ENCODE data around the gene TMEM120B. TPM values are rescaled to one million over a fixed set of nuclear protein-coding genes. Genes with fewer than 3 reads are reported as not detected.

Gene TMEM120B
- total and polyA plus RNA-seq, 2 of the 13 experiments (the other 11 are each of a cell fraction or from before 2014, with no cell fraction given): 7.1 to 12.9 TPM

- TF ChIP-seq, protein P1, sequence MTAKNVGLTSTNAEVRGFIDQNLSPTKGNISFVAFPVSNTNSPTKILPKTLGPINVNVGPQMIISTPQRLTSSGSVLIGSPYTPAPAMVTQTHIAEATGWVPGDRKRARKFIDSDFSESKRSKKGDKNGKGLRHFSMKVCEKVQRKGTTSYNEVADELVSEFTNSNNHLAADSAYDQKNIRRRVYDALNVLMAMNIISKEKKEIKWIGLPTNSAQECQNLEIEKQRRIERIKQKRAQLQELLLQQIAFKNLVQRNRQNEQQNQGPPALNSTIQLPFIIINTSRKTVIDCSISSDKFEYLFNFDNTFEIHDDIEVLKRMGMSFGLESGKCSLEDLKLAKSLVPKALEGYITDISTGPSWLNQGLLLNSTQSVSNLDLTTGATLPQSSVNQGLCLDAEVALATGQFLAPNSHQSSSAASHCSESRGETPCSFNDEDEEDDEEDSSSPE (CRISPR knock-in tag; IDR thresholded peaks at IDR 0.05): peak; percentile 66
- no peak for TF ChIP-seq EHMT2 (IDR thresholded peaks at IDR 0.05; ENCODE audit: borderline replicate concordance, low read depth, low read length)
- peak; percentile 92 for TF ChIP-seq ZBED4 (CRISPR knock-in tag; IDR thresholded peaks at IDR 0.05; ENCODE audit: borderline replicate concordance)
- TF ChIP-seq ZNF557 (CRISPR knock-in tag; IDR thresholded peaks at IDR 0.05): no peak
- TF ChIP-seq DPF2 (CRISPR knock-in tag; IDR thresholded peaks at IDR 0.05; ENCODE audit: borderline replicate concordance, low read depth): no peak
- TF ChIP-seq ZNF20 (CRISPR knock-in tag; IDR thresholded peaks at IDR 0.05): no peak
- TF ChIP-seq MIER2 (CRISPR knock-in tag; IDR thresholded peaks at IDR 0.05): peak; percentile 36; the same call in 1 of the 2 replicates
- TF ChIP-seq YY1 (IDR thresholded peaks at IDR 0.05; ENCODE audit: insufficient read depth, insufficient replicate concordance, low read depth, low read length): peak; percentile 70
- TF ChIP-seq ZNF33B (CRISPR knock-in tag; IDR thresholded peaks at IDR 0.05): peak; percentile 92; the same call in 1 of the 2 replicates
- peak; percentile 10 for TF ChIP-seq SRSF1 (optimal IDR thresholded peaks at IDR 0.05; ENCODE audit: low read depth, low read length)
- TF ChIP-seq ZBTB20 (CRISPR knock-in tag; IDR thresholded peaks at IDR 0.05; ENCODE audit: borderline replicate concordance, low read depth): peak; percentile 78
- TF ChIP-seq ZNF841 (CRISPR knock-in tag; IDR thresholded peaks at IDR 0.05; ENCODE audit: borderline replicate concordance): no peak
- TF ChIP-seq JUND (CRISPR knock-in tag; IDR thresholded peaks at IDR 0.05): peak; percentile 22; the same call in 1 of the 2 replicates
- TF ChIP-seq ZNF615 (CRISPR knock-in tag; IDR thresholded peaks at IDR 0.05; ENCODE audit: borderline replicate concordance): no peak
- no peak; the same call in 1 of the 2 replicates for TF ChIP-seq SNAPC4 (CRISPR knock-in tag; IDR thresholded peaks at IDR 0.05)
- peak; percentile 61; the same call in 1 of the 2 replicates for TF ChIP-seq IRF2 (CRISPR knock-in tag; IDR thresholded peaks at IDR 0.05)
- 0 out of 2 replicates have a peak, but pooled peaks have one; percentile 58 for TF ChIP-seq ZNF337 (CRISPR knock-in tag; IDR thresholded peaks at IDR 0.05; ENCODE audit: borderline replicate concordance, low read depth)
These were observed 81.4 kb downstream of the TMEM120B start (continued) for GRCh38 chr12:121793838-121794533.
